CD4-positive, alpha-beta T cell treated with Interleukin-17A for 4 hours (primary cell): ENCODE results near the gene AUTS2.

ENCODE experiments used
- DNase-seq: peaks from one replicate; pipeline ENCODE4 v3.0.0-alpha.2; 2020; ENCODE audit warnings: mixed read lengths

Gene AUTS2

GRCh38 chr7:70294211-70294911 lies 696.1 kb downstream of the AUTS2 start:
- DNase-seq, result no peak

GRCh38 chr7:70298780-70299471 lies 700.7 kb downstream of the AUTS2 start:
- no peak for DNase-seq

GRCh38 chr7:70299472-70299807 lies 701.2 kb downstream of the AUTS2 start:
- DNase-seq, result no peak

- no peak for DNase-seq
Measured at GRCh38 chr7:70301673-70302185, 703.5 kb downstream of the AUTS2 start.

- no peak for DNase-seq
Measured at GRCh38 chr7:70303309-70303708, 705.0 kb downstream of the AUTS2 start.

GRCh38 chr7:70303780-70304179 lies 705.5 kb downstream of the AUTS2 start:
- DNase-seq, result no peak

- DNase-seq, result no peak
Measured at GRCh38 chr7:70306173-70306572, 707.9 kb downstream of the AUTS2 start.

- DNase-seq, result no peak
Measured at GRCh38 chr7:70307544-70308106, 709.4 kb downstream of the AUTS2 start.

GRCh38 chr7:70312336-70312735 lies 714.1 kb downstream of the AUTS2 start:
- no peak for DNase-seq

GRCh38 chr7:70313271-70313670 lies 715.0 kb downstream of the AUTS2 start:
- no peak for DNase-seq

- DNase-seq, result no peak
Measured at GRCh38 chr7:70313687-70314086, 715.4 kb downstream of the AUTS2 start.

- DNase-seq, result no peak
Measured at GRCh38 chr7:70314221-70314620, 715.9 kb downstream of the AUTS2 start.

GRCh38 chr7:70316745-70317144 lies 718.5 kb downstream of the AUTS2 start:
- peak; percentile 52 for DNase-seq

- DNase-seq, result no peak
Measured at GRCh38 chr7:70317356-70317755, 719.1 kb downstream of the AUTS2 start.

GRCh38 chr7:70318511-70318910 lies 720.2 kb downstream of the AUTS2 start:
- no peak for DNase-seq

- no peak for DNase-seq
Measured at GRCh38 chr7:70319057-70319456, 720.8 kb downstream of the AUTS2 start.

- DNase-seq, result no peak
Measured at GRCh38 chr7:70321016-70321590, 722.8 kb downstream of the AUTS2 start.

- no peak for DNase-seq
Measured at GRCh38 chr7:70322856-70323255, 724.6 kb downstream of the AUTS2 start.

- DNase-seq, result no peak
Measured at GRCh38 chr7:70325509-70326101, 727.3 kb downstream of the AUTS2 start.

- no peak for DNase-seq
Measured at GRCh38 chr7:70334295-70334694, 736.0 kb downstream of the AUTS2 start.

GRCh38 chr7:70334871-70335270 lies 736.6 kb downstream of the AUTS2 start:
- peak; percentile 15 for DNase-seq

- DNase-seq, result no peak
Measured at GRCh38 chr7:70336536-70336935, 738.3 kb downstream of the AUTS2 start.

GRCh38 chr7:70338015-70338414 lies 739.7 kb downstream of the AUTS2 start:
- DNase-seq, result no peak
